ENCODE data around the gene PCSK4. TPM values are rescaled to one million over a fixed set of nuclear protein-coding genes. Genes with fewer than 3 reads are reported as not detected.

The PCSK4 gene
- total and polyA plus RNA-seq, 9 of the 15 experiments (the other 6 are each of a cell fraction or from before 2014, with no cell fraction given), result 0.01 to 9.1 (median 2.1) TPM; not detected in 1

DNA sequence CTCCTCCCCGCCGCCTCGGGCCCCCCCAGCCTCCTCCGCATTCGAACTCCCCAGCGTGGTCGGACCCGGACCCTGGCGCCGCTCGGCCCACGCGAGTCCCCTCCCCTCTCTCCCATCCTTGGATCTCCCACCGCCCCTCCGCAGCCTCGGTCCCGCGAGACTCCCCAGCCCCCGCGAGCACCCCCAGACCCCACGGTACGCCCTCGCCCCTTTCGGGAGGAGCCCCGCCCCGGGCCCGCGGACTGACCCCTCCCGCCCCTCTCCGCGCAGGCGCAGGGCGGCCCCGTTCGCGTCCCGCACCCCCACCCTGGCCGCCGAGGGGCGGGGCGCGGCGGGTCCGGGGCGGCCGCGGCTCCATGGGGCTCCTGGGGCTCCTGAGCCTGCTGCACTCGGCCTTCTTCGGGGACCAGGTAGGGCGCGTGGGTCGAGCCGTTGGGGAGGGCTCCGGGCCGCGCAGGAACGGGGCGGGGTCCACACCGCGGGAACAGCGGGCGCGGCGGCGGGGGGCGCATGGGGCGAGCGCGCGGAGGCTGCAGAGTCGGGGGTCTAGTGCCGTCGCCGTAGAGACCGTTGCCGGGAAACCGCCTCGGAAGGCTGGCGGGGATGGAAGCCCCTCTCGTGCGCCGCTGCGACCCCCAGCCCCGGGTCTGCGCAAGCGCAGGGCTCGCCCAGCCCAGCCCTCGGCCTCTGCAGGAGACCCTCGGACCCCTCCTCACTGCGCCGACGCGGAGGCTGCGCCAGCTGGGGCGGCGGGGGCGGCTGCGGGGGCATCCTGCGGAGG is 44.0 kb downstream of the PCSK4 start (continued):
- TF ChIP-seq ZZZ3 (IDR thresholded peaks at IDR 0.05) (no peak), ZBTB8A (IDR thresholded peaks at IDR 0.05; ENCODE audit: partially characterized antibody) (no peak), PYGO2 (tag; IDR thresholded peaks at IDR 0.05) (no peak), ARID1B (IDR thresholded peaks at IDR 0.05) (no peak), ZNF57 (CRISPR knock-in tag; IDR thresholded peaks at IDR 0.05) (no peak), EWSR1 (IDR thresholded peaks at IDR 0.05; ENCODE audit: borderline replicate concordance, low read depth, partially characterized antibody) (no peak), PHF8 (IDR thresholded peaks at IDR 0.05; ENCODE audit: borderline replicate concordance, low read length) (no peak), TAF1 (IDR thresholded peaks at IDR 0.05; ENCODE audit: control insufficient read depth, extremely low read depth, insufficient read depth, low read length, severe bottlenecking) (no peak), MTA1 (IDR thresholded peaks at IDR 0.05; ENCODE audit: borderline replicate concordance) (no peak), ZC3H11A (IDR thresholded peaks at IDR 0.05; ENCODE audit: low read depth, low read length) (no peak), VEZF1 (CRISPR knock-in tag; IDR thresholded peaks at IDR 0.05) (0 out of 2 replicates have a peak, but pooled peaks have one; percentile 33), HDAC1 (IDR thresholded peaks at IDR 0.05) (no peak), REST (IDR thresholded peaks at IDR 0.05; ENCODE audit: borderline replicate concordance) (peak; percentile 11; the same call in 1 of the 2 replicates), REST (CRISPR knock-in tag; IDR thresholded peaks at IDR 0.05; ENCODE audit: low read depth) (no peak), XRCC4 (IDR thresholded peaks at IDR 0.05; ENCODE audit: extremely low read depth, insufficient read depth, insufficient read length) (no peak), EP300 (IDR thresholded peaks at IDR 0.05; ENCODE audit: low read length) (no peak)
- TF ChIP-seq, protein P1, sequence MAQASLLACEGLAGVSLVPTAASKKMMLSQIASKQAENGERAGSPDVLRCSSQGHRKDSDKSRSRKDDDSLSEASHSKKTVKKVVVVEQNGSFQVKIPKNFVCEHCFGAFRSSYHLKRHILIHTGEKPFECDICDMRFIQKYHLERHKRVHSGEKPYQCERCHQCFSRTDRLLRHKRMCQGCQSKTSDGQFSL (CRISPR knock-in tag; IDR thresholded peaks at IDR 0.05), result peak; percentile 85
- TF ChIP-seq, protein P1 (tag; IDR thresholded peaks at IDR 0.05), result peak in 1 of 2 experiments; percentile 81; a peak in 2 of 4 replicates
